H1 (cell line): ENCODE data around the gene SMIM13. TPM values are rescaled to one million over a fixed set of nuclear protein-coding genes. Genes with fewer than 3 reads are reported as not detected.

Experiments used
- CTCF ChIA-PET: fragments of 300-600 bp; sonication (Branson Sonifier 250); formaldehyde crosslinking; loops from one replicate; lab custom pipeline; 2021; ENCODE audit not compliant: partially characterized antibody; lab: Charles Lee
- POLR2A ChIA-PET: fragments of 300-600 bp; sonication (Branson Sonifier 250); formaldehyde crosslinking; loops from one replicate; lab custom pipeline; 2021; ENCODE audit warnings: inconsistent platforms; ENCODE audit not compliant: partially characterized antibody; lab: Charles Lee
- DNase-seq, 2 experiments: peaks; one replicate each; pipeline versions ENCODE4 v3.0.0 to v3.0.0-alpha.2; 2010 to 2022; ENCODE audit warnings: low spot score in 2 of 2, low read depth in 1 of 2, mixed read lengths in 1 of 2
- FAIRE-seq: peaks from 2 replicates; lab custom pipeline; 2011; peaks lifted over from hg19 to GRCh38; lab: Jason Lieb, UNC
- H2AFZ ChIP-seq: 2 replicates; pipeline ENCODE4 v1.8.1; 2012; ENCODE audit warnings: low read length, inconsistent platforms
- H2AK5ac ChIP-seq: 2 replicates; pipeline ENCODE4 v1.6.1; 2013; ENCODE audit warnings: low read depth, low read length
- H2BK120ac ChIP-seq: replicated peaks from 2 replicates; pipeline ENCODE3; 2013; ENCODE audit warnings: low read depth, low read length, inconsistent platforms
- H2BK12ac ChIP-seq: 2 replicates; pipeline ENCODE4 v1.6.1; 2013; ENCODE audit warnings: low read depth, low read length
- H2BK15ac ChIP-seq: 2 replicates; pipeline ENCODE4 v1.6.1; 2013; ENCODE audit warnings: low read length
- H2BK20ac ChIP-seq: 2 replicates; pipeline ENCODE4 v1.6.1; 2013; ENCODE audit warnings: low read length
- H2BK5ac ChIP-seq: 2 replicates; pipeline ENCODE4 v1.6.1; 2013; ENCODE audit warnings: low read depth, low read length
- H3K14ac ChIP-seq: 2 replicates; pipeline ENCODE4 v1.6.1; 2013; ENCODE audit warnings: inconsistent platforms; ENCODE audit not compliant: insufficient read length
- H3K18ac ChIP-seq: 2 replicates; pipeline ENCODE4 v1.6.1; 2013; ENCODE audit warnings: low read length; ENCODE audit errors: extremely low read depth
- H3K23ac ChIP-seq: 2 replicates; pipeline ENCODE4 v1.6.1; 2013; ENCODE audit warnings: inconsistent platforms; ENCODE audit not compliant: insufficient read length
- H3K23me2 ChIP-seq: 2 replicates; pipeline ENCODE4 v1.6.1; 2013; ENCODE audit warnings: low read depth, low read length
- H3K27ac ChIP-seq: 2 replicates; pipeline ENCODE4 v1.6.1; 2011; ENCODE audit warnings: low read depth, low read length, inconsistent platforms
- H3K27me3 ChIP-seq, 4 experiments: replicated peaks in 1 of 4; 1 replicate in 1 of 4; 2 replicates in 3 of 4; pipeline versions ENCODE4 v1.6.1 to v1.8.1; 2011 to 2013; ENCODE audit warnings: low read length in 3 of 4, mild to moderate bottlenecking in 3 of 4, inconsistent platforms in 2 of 4, mixed read lengths in 2 of 4, moderate library complexity in 1 of 4; ENCODE audit not compliant: control insufficient read depth in 3 of 4, insufficient read depth in 3 of 4; ENCODE audit errors: extremely low read depth in 1 of 4
- H3K36me3 ChIP-seq, 4 experiments: 2 replicates each; pipeline versions ENCODE4 v1.6.1 to v1.8.1; 2011 to 2013; ENCODE audit warnings: mild to moderate bottlenecking in 4 of 4, low read length in 3 of 4, moderate library complexity in 2 of 4, control low read depth in 1 of 4, inconsistent platforms in 1 of 4; ENCODE audit not compliant: insufficient read depth in 4 of 4, control insufficient read depth in 2 of 4
- H3K4ac ChIP-seq: replicated peaks from 2 replicates; pipeline ENCODE3; 2013; ENCODE audit warnings: low read length, low read depth, mixed read lengths, inconsistent platforms; ENCODE audit not compliant: insufficient read length
- H3K4me1 ChIP-seq, 4 experiments: replicated peaks in 1 of 4; 1 replicate in 1 of 4; 2 replicates in 3 of 4; pipeline versions ENCODE4 v1.6.1 to v1.8.1; 2011 to 2013; ENCODE audit warnings: low read length in 3 of 4, inconsistent platforms in 2 of 4, mixed read lengths in 1 of 4; ENCODE audit not compliant: insufficient read depth in 4 of 4, control insufficient read depth in 3 of 4
- H3K4me2 ChIP-seq, 2 experiments: 2 replicates each; pipeline versions ENCODE4 v1.6.1 to v1.8.1; 2011 to 2013; ENCODE audit warnings: low read depth in 2 of 2, low read length in 2 of 2, control low read depth in 1 of 2, inconsistent platforms in 1 of 2, mild to moderate bottlenecking in 1 of 2; ENCODE audit not compliant: insufficient read depth in 1 of 2
- H3K4me3 ChIP-seq, 4 experiments: fragments of 200-600, 300-600 bp in 1 of 4; sonication (generic), shearing (Covaris generic), sonication (Bioruptor Twin) in 1 of 4; 2 replicates each; pipeline versions ENCODE4 v1.5.1 to v1.8.1; 2011 to 2016; ENCODE audit warnings: low read length in 4 of 4, low read depth in 3 of 4, control low read depth in 2 of 4, inconsistent platforms in 2 of 4, mild to moderate bottlenecking in 2 of 4, mixed read lengths in 1 of 4, moderate library complexity in 1 of 4; ENCODE audit not compliant: insufficient read depth in 2 of 4; ENCODE audit errors: extremely low read depth in 1 of 4
- H3K56ac ChIP-seq: replicated peaks from 2 replicates; pipeline ENCODE3; 2013; ENCODE audit warnings: low read depth, mild to moderate bottlenecking, mixed read lengths, low read length, inconsistent platforms; ENCODE audit not compliant: insufficient read length
- H3K79me1 ChIP-seq: 2 replicates; pipeline ENCODE4 v1.6.1; 2013; ENCODE audit warnings: low read depth, low read length, control low read depth
- H3K79me2 ChIP-seq, 2 experiments: 2 replicates each; pipeline versions ENCODE4 v1.6.1 to v1.8.1; 2012 to 2013; ENCODE audit warnings: low read length in 2 of 2, mild to moderate bottlenecking in 2 of 2, inconsistent platforms in 1 of 2; ENCODE audit not compliant: insufficient read depth in 2 of 2, control insufficient read depth in 1 of 2
- H3K9ac ChIP-seq, 4 experiments: replicated peaks in 1 of 4; 1 replicate in 1 of 4; 2 replicates in 3 of 4; pipeline versions ENCODE4 v1.6.1 to v1.8.1; 2011 to 2013; ENCODE audit warnings: low read depth in 3 of 4, low read length in 3 of 4, control low read depth in 2 of 4, mild to moderate bottlenecking in 2 of 4, moderate library complexity in 2 of 4, inconsistent platforms in 1 of 4; ENCODE audit errors: extremely low read depth in 1 of 4
- H3K9me3 ChIP-seq, 2 experiments: 2 replicates each; pipeline versions ENCODE4 v1.6.1 to v1.8.1; 2012 to 2013; ENCODE audit warnings: mild to moderate bottlenecking in 2 of 2, moderate library complexity in 2 of 2, control low read depth in 1 of 2, inconsistent platforms in 1 of 2, low read depth in 1 of 2, low read length in 1 of 2, mixed read lengths in 1 of 2; ENCODE audit not compliant: insufficient read depth in 2 of 2
- H4K20me1 ChIP-seq, 2 experiments: replicated peaks in 1 of 2; 2 replicates each; pipeline versions ENCODE3 to v1.8.1; 2011 to 2013; ENCODE audit warnings: inconsistent platforms in 2 of 2, low read length in 2 of 2, mild to moderate bottlenecking in 1 of 2; ENCODE audit not compliant: insufficient read depth in 2 of 2, control insufficient read depth in 1 of 2
- H4K5ac ChIP-seq: 2 replicates; pipeline ENCODE4 v1.6.1; 2013; ENCODE audit warnings: low read length, low read depth, mixed read lengths, inconsistent platforms; ENCODE audit not compliant: insufficient read length
- H4K8ac ChIP-seq: 2 replicates; pipeline ENCODE4 v1.8.0; 2013; ENCODE audit warnings: mild to moderate bottlenecking, moderate library complexity, low read length, inconsistent platforms; ENCODE audit not compliant: insufficient read depth; ENCODE audit errors: extremely low read depth
- H4K91ac ChIP-seq: replicated peaks from 2 replicates; pipeline ENCODE3; 2013; ENCODE audit warnings: low read length, mixed read lengths, inconsistent platforms; ENCODE audit not compliant: insufficient read length
- BACH1 ChIP-seq: IDR thresholded peaks from 2 replicates; pipeline ENCODE4 v1.6.1; 2012; ENCODE audit warnings: low read length, improper control_type of control experiment
- CBX5 ChIP-seq: fragments of 300-800, 300-1000 bp; sonication (generic); IDR thresholded peaks from 2 replicates; pipeline ENCODE4 v1.7.1; 2016; ENCODE audit warnings: antibody characterized with exemption, low read length, low read depth
- CEBPB ChIP-seq: IDR thresholded peaks from 2 replicates; pipeline ENCODE4 v1.6.1; 2012; ENCODE audit warnings: low read depth, low read length
- CTBP2 ChIP-seq: IDR thresholded peaks from 2 replicates; pipeline ENCODE4 v1.7.0; 2011; ENCODE audit warnings: borderline replicate concordance, mild to moderate bottlenecking, moderate library complexity, mixed read lengths, low read length; ENCODE audit not compliant: insufficient read depth, insufficient read length
- HDAC2 ChIP-seq, 2 experiments: fragments of 300-600 bp in 1 of 2; sonication (generic) in 1 of 2; IDR thresholded peaks; 2 replicates each; pipeline ENCODE4 v1.6.1; 2011 to 2012; ENCODE audit warnings: low read depth in 2 of 2, low read length in 2 of 2, mild to moderate bottlenecking in 2 of 2, moderate library complexity in 2 of 2, borderline replicate concordance in 1 of 2, inconsistent platforms in 1 of 2
- MAX ChIP-seq: IDR thresholded peaks from 2 replicates; pipeline ENCODE4 v1.6.1; 2012; ENCODE audit warnings: inconsistent platforms
- NANOG ChIP-seq: IDR thresholded peaks from 2 replicates; pipeline ENCODE4 v1.6.1; 2011; ENCODE audit warnings: low read length, low read depth, mild to moderate bottlenecking, inconsistent platforms; ENCODE audit not compliant: insufficient read depth, poor library complexity, severe bottlenecking
- RBBP5 ChIP-seq: IDR thresholded peaks from 2 replicates; pipeline ENCODE4 v1.7.1; 2012; ENCODE audit warnings: low read depth, mild to moderate bottlenecking, inconsistent platforms, low read length, moderate library complexity, borderline replicate concordance
- RNF2 ChIP-seq: fragments of 200-900, 300-1000 bp; sonication (generic); IDR thresholded peaks from 2 replicates; pipeline ENCODE4 v1.7.1; 2016; ENCODE audit warnings: borderline replicate concordance, low read depth, mild to moderate bottlenecking, antibody characterized with exemption, low read length; ENCODE audit not compliant: poor library complexity, severe bottlenecking; ENCODE audit errors: missing control alignments
- TAF7 ChIP-seq: optimal IDR thresholded peaks from 2 replicates; pipeline ENCODE3; 2011; ENCODE audit warnings: low read depth, mild to moderate bottlenecking, inconsistent platforms, low read length, moderate library complexity, borderline replicate concordance
- ZNF274 ChIP-seq: IDR thresholded peaks from 2 replicates; pipeline ENCODE4 v1.7.0; 2012; ENCODE audit warnings: low read length, borderline replicate concordance; ENCODE audit errors: extremely low read depth
- WGBS, 2 experiments: shearing (Covaris generic) in 1 of 2; methylation state at CpG; one replicate each; pipeline versions ENCODE4 v1.1.6 to v1.1.7; 2013 to 2015; ENCODE audit warnings: low lambda C conversion rate in 2 of 2, mixed read lengths in 2 of 2, inconsistent platforms in 1 of 2, low coverage in 1 of 2, missing lambda C conversion rate in 1 of 2; ENCODE audit not compliant: insufficient replicate concordance in 2 of 2, insufficient coverage in 1 of 2, insufficient read length in 1 of 2; ENCODE audit errors: extremely low coverage in 1 of 2, missing lambda C conversion rate in 1 of 2; 5-methylcytosine and 5-hydroxymethylcytosine counted together
- polyA plus RNA-seq, 7 experiments: library from polyadenylated mRNA; depleted of rRNA in 3 of 7; stranded (reverse) in 5 of 7; unstranded in 2 of 7; fragments of >200 nt in 5 of 7; fragments of 200-250 nt in 2 of 7; gene quantifications; 1 replicate in 5 of 7; 2 replicates in 1 of 7; 4 replicates in 1 of 7; pipeline versions ENCODE4 v1.2.1 to v1.2.3, GENCODE V29; 2011 to 2013; ENCODE audit warnings: missing spikeins in 2 of 7, mixed read lengths in 2 of 7
- total RNA-seq: library from RNA; stranded (reverse); fragmentation: NEBNext Ultra II Directional; extraction: Animal tissue kit (Norgen Biotek cat#: 25700); gene quantifications from 2 replicates; pipeline ENCODE4 v1.2.1, GENCODE V29; 2021

The SMIM13 gene
- total and polyA plus RNA-seq, 2 of the 8 experiments (the other 6 are each of a cell fraction or from before 2014, with no cell fraction given): 1.7 to 10.6 TPM

- 83% methylated on average over 3 of the region's 3 CpGs; no CpG with 5 or more reads in 1 of the 2 experiments for WGBS, 2 experiments
- Histone ChIP-seq H4K20me1 (no peaks in the 10 kb centered on the region), H4K91ac (no peak overlapping the region), H3K4me1 (no peaks in the 10 kb centered on the region), H2AK5ac (no peak overlapping the region), H2BK5ac (no peak overlapping the region), H4K5ac (no peak overlapping the region), H3K79me1 (no peaks in the 10 kb centered on the region), H2BK12ac (no peak overlapping the region), H3K9me3 (no peaks in the 10 kb centered on the region), H3K27me3 (no peaks in the 10 kb centered on the region), H3K4me3 (no peak overlapping the region), H3K27ac (no peak overlapping the region), H3K23ac (no peak overlapping the region), H2BK15ac (no peak overlapping the region), H3K14ac (no peak overlapping the region), H3K9ac (no peak overlapping the region), H3K36me3 (no peaks in the 10 kb centered on the region), H4K8ac (no peak overlapping the region), H3K56ac (no peak overlapping the region), H2AFZ (no peak overlapping the region), H3K79me2 (no peaks in the 10 kb centered on the region), H2BK20ac (no peak overlapping the region), H3K18ac (no peak overlapping the region), H3K4me2 (no peak overlapping the region), H2BK120ac (no peak overlapping the region), H3K23me2 (no peaks in the 10 kb centered on the region), H3K4ac (no peak overlapping the region)
- FAIRE-seq: no peak
- ChIA-PET POLR2A (interaction anchor here (1.6 kb wide), 1 partner anchor 78 kb away, joined by 3 read pairs; no protein-coding TSS in a partner anchor), CTCF (interaction anchor here (1.2 to 1.5 kb wide), 4 partner anchors 9 to 414 kb away, joined by 3 to 4 read pairs (median 3); no protein-coding TSS in a partner anchor)
- no peak for DNase-seq
- TF ChIP-seq ZNF274 (no peak), NANOG (no peak), CEBPB (no peak), HDAC2 (IDR thresholded peaks at IDR 0.05; ENCODE audit: borderline replicate concordance in 1 of 2, low read depth in 2 of 2, low read length in 2 of 2) (no peak), BACH1 (no peak), TAF7 (no peak), RNF2 (no peak), CTBP2 (no peak), MAX (no peak), CBX5 (no peak), RBBP5 (no peak)
Observed at GRCh38 chr6:11085758-11086435, 7.7 kb upstream of the SMIM13 start.
